Activated CD8-positive, alpha-beta T cell treated with anti-CD3 and anti-CD28 coated beads for 36 hours (primary cell): ENCODE measurements around the gene PREX1. TPM values are rescaled to one million over a fixed set of nuclear protein-coding genes. Genes with fewer than 3 reads are reported as not detected.

ENCODE experiments used
- ATAC-seq: fragments of 200-7000 bp; cut with Tn5 transposase; one replicate; pipeline ENCODE4 v1.10.0; 2021; ENCODE audit warnings: mild to moderate bottlenecking, moderate library complexity
- CTCF ChIA-PET: fragments of 350-600 bp; sonication (Branson Sonifier 250); formaldehyde crosslinking; loops from one replicate; lab custom pipeline; 2021; ENCODE audit warnings: antibody characterized with exemption; lab: Charles Lee
- POLR2A ChIA-PET: fragments of 350-600 bp; sonication (Branson Sonifier 250); formaldehyde crosslinking; loops from one replicate; lab custom pipeline; 2021; ENCODE audit warnings: antibody characterized with exemption; lab: Charles Lee
- DNase-seq: peaks from one replicate; pipeline ENCODE4 v3.0.0-alpha.2; 2020
- H3K27ac Mint-ChIP-seq: one replicate; pipeline ENCODE4 v1.8.0; 2021; ENCODE audit warnings: mild to moderate bottlenecking, mixed read lengths
- H3K27me3 Mint-ChIP-seq: one replicate; pipeline ENCODE4 v1.8.0; 2021; ENCODE audit warnings: mixed read lengths
- H3K36me3 Mint-ChIP-seq: one replicate; pipeline ENCODE4 v1.8.0; 2021; ENCODE audit warnings: low read depth, mixed read lengths
- H3K4me1 Mint-ChIP-seq: one replicate; pipeline ENCODE4 v1.8.0; 2021; ENCODE audit warnings: low read depth, mixed read lengths
- H3K4me3 Mint-ChIP-seq: one replicate; pipeline ENCODE4 v1.8.0; 2021; ENCODE audit warnings: mild to moderate bottlenecking, moderate library complexity, mixed read lengths
- H3K9me3 Mint-ChIP-seq: one replicate; pipeline ENCODE4 v1.8.0; 2021; ENCODE audit warnings: mixed read lengths
- intact Hi-C: fragments of 100-400 bp; cut with micrococcal nuclease; formaldehyde crosslinking; loops from one replicate; pipeline ENCODE4 v1.10.0; 2022
- total RNA-seq, 2 experiments: library from RNA; stranded (reverse); gene quantifications; one replicate each; pipeline ENCODE4 v1.2.3, GENCODE V29; 2021
- TF ChIP-seq, protein P1 (sequence below): fragments of 200-600 bp; IDR thresholded peaks from one replicate; pipeline ENCODE4 v1.8.0; 2022; ENCODE audit warnings: antibody characterized with exemption, mild to moderate bottlenecking

PREX1 gene
- total RNA-seq, 2 experiments from 2014 or later, result 79.7 to 80.5 TPM

- ChIA-PET POLR2A (interaction anchor here (0.7 to 9.3 kb wide), 13 partner anchors 8 to 446 kb away, joined by 3 to 81 read pairs (median 4); no protein-coding TSS in a partner anchor), CTCF (no interaction called here)
- no peaks in the 10 kb centered on the region for H3K27me3 Mint-ChIP-seq
- DNase-seq, result no peak
- peak overlapping the region; percentile 95 for H3K27ac Mint-ChIP-seq
- peaks cover 52% of the 10 kb centered on the region for H3K36me3 Mint-ChIP-seq
- TF ChIP-seq, protein P1, sequence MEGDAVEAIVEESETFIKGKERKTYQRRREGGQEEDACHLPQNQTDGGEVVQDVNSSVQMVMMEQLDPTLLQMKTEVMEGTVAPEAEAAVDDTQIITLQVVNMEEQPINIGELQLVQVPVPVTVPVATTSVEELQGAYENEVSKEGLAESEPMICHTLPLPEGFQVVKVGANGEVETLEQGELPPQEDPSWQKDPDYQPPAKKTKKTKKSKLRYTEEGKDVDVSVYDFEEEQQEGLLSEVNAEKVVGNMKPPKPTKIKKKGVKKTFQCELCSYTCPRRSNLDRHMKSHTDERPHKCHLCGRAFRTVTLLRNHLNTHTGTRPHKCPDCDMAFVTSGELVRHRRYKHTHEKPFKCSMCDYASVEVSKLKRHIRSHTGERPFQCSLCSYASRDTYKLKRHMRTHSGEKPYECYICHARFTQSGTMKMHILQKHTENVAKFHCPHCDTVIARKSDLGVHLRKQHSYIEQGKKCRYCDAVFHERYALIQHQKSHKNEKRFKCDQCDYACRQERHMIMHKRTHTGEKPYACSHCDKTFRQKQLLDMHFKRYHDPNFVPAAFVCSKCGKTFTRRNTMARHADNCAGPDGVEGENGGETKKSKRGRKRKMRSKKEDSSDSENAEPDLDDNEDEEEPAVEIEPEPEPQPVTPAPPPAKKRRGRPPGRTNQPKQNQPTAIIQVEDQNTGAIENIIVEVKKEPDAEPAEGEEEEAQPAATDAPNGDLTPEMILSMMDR, result no peak
- H3K4me3 Mint-ChIP-seq, result no peak overlapping the region
- intact Hi-C loops, result no loop called here
- H3K4me1 Mint-ChIP-seq, result peaks cover 57% of the 10 kb centered on the region
- H3K9me3 Mint-ChIP-seq, result no peaks in the 10 kb centered on the region
- ATAC-seq, result no peak
These were observed 87.5 kb downstream of the PREX1 start for GRCh38 chr20:48740292-48740649.

GRCh38 chr20:48739395-48740291 is 88.2 kb downstream of the PREX1 start:
- intact Hi-C loops, result loop anchor here (5.0 kb wide), 1 partner anchor 43 kb away; no protein-coding TSS in a partner anchor
- no peaks in the 10 kb centered on the region for H3K27me3 Mint-ChIP-seq
- H3K36me3 Mint-ChIP-seq, result peaks cover 52% of the 10 kb centered on the region
- peak; percentile 81 for DNase-seq
- H3K27ac Mint-ChIP-seq, result peak overlapping the region; percentile 95
- peaks cover 61% of the 10 kb centered on the region for H3K4me1 Mint-ChIP-seq
- TF ChIP-seq, protein P1, result no peak
- H3K9me3 Mint-ChIP-seq, result no peaks in the 10 kb centered on the region
- ATAC-seq, result peak; percentile 64
- ChIA-PET POLR2A (interaction anchor here (0.7 to 9.3 kb wide), 19 partner anchors 9 to 447 kb away, joined by 3 to 81 read pairs (median 4); partner anchors contain the start of gene ARFGEF2), CTCF (interaction anchor here (1.2 to 2.0 kb wide), 5 partner anchors 11 to 49 kb away, joined by 3 to 9 read pairs (median 4); no protein-coding TSS in a partner anchor)
- peak overlapping the region; percentile 46 for H3K4me3 Mint-ChIP-seq

DNA sequence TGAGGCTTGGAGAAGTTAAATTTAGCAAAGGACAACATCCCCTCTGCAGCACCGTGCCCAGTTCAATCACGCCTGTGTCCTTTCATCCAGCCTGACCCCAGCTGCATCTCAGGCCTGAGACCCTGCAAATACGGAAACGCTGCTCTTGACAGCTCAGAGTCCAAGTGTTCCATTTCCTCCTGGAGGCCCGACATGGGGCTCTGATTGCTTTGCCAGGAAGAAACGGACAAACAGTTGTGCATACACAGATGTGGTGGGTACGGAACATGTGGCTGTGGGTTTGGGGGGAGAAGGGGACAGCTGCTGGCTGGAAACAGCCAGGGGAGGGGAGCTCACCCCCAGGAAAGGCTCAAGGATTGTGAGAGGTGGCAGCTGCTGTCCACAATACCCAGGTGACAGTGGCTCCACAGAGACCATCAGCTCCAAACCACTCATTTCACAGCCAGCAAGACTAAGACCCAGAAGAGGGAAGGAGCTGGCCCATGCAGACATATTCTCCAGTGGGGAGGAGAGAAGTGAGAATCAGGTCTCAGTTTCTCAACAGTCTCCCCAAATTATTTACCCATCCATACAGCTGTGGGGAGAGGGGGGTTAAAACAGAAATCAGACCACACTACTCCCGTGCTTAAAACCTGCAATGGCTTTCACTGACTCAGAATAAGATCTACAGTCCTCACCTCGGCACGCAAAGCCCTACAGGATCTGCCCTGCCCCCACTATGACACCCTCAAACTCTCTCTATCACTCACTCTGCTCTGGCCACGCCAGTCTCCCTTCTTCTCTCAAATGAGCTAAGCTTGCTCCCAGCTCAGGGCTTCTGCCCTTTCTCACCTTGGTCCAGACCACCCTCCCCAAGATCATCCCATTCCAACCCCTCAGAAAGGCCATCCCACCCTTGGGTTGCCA is 89.1 kb downstream of the PREX1 start:
- TF ChIP-seq, protein P1, result no peak
- Mint-ChIP-seq H3K36me3 (peaks cover 53% of the 10 kb centered on the region), H3K9me3 (no peaks in the 10 kb centered on the region), H3K27me3 (no peaks in the 10 kb centered on the region), H3K4me3 (peak overlapping the region; percentile 46), H3K27ac (peak overlapping the region; percentile 95), H3K4me1 (peaks cover 61% of the 10 kb centered on the region)
- peak; percentile 94 for DNase-seq
- ChIA-PET CTCF (interaction anchor here (0.7 to 2.0 kb wide), 10 partner anchors 8 to 81 kb away, joined by 3 to 9 read pairs (median 4); no protein-coding TSS in a partner anchor), POLR2A (interaction anchor here (0.9 to 9.3 kb wide), 16 partner anchors 8 to 183 kb away, joined by 3 to 81 read pairs (median 4); partner anchors contain the start of gene ARFGEF2)
- peak; percentile 88 for ATAC-seq
- intact Hi-C loops, result loop anchor here (5.0 kb wide), 1 partner anchor 44 kb away; no protein-coding TSS in a partner anchor

DNA sequence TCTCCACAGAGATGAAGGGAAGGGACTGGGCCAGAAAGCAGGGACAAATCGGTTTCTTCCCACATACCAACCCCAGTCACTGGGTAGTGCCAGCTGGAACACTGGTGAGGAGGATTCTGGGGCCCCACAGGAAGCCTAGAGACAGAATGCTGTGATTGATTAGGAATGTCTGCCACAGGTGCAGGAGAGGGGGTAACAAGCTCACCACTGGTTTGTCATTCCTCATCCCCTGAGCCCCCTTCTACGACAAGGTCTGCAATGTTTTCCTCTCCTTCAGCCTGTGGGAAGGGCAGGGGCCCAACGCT is 89.8 kb downstream of the PREX1 start:
- TF ChIP-seq, protein P1, result no peak
- Mint-ChIP-seq H3K4me1 (peaks cover 62% of the 10 kb centered on the region), H3K9me3 (no peaks in the 10 kb centered on the region), H3K27me3 (no peaks in the 10 kb centered on the region), H3K27ac (peak overlapping the region; percentile 95), H3K36me3 (peaks cover 53% of the 10 kb centered on the region), H3K4me3 (peak overlapping the region; percentile 46)
- ATAC-seq (no peak), DNase-seq (no peak)
- ChIA-PET CTCF (interaction anchor here (0.7 to 2.0 kb wide), 9 partner anchors 8 to 81 kb away, joined by 3 to 9 read pairs (median 3); no protein-coding TSS in a partner anchor), POLR2A (interaction anchor here (1.4 to 9.3 kb wide), 7 partner anchors 9 to 90 kb away, joined by 4 to 81 read pairs (median 7); no protein-coding TSS in a partner anchor)
- intact Hi-C loops, result loop anchor here (5.0 kb wide), 1 partner anchor 44 kb away; no protein-coding TSS in a partner anchor
